ENCODE results near the gene SMAD5. TPM values are rescaled to one million over a fixed set of nuclear protein-coding genes. Genes with fewer than 3 reads are reported as not detected.

SMAD5 gene
- total RNA-seq, 2 donors from 2014 or later = 97.8 to 105 TPM

- Mint-ChIP-seq H3K4me1 (peaks cover 15% of the 10 kb centered on the region), H3K27me3 (ENCODE audit: insufficient read depth) (peaks cover 80% of the 10 kb centered on the region), H3K36me3 (ENCODE audit: low read depth) (peaks cover 15% of the 10 kb centered on the region), H3K4me3 (peak within 1 kb of the TSS; percentile 61), H3K9me3 (no peaks in the 10 kb centered on the region), H3K27ac (no peak within 1 kb of the TSS)
- DNase-seq = peak; percentile 83
- H3K4me1 ChIP-seq (ENCODE audit: control insufficient read depth, insufficient read depth, low read length) = no peaks in the 10 kb centered on the region
- H3K9ac ChIP-seq (ENCODE audit: extremely low read depth, low read length, poor library complexity, severe bottlenecking) = peak within 1 kb of the TSS; percentile 30
- TF ChIP-seq CTCF (conservative IDR thresholded peaks at IDR 0.05) = peak; percentile 32
- 1 to 2% methylated on average over 19 to 81 of the region's 81 CpGs for WGBS, 2 experiments (ENCODE audit: insufficient coverage in 1 of 2, insufficient read length in 1 of 2)
- H3K9me3 ChIP-seq (ENCODE audit: control insufficient read depth, low read length) = no peaks in the 10 kb centered on the region
- H3K27ac ChIP-seq (ENCODE audit: low read depth, low read length) = no peak within 1 kb of the TSS
- H3K36me3 ChIP-seq (ENCODE audit: control insufficient read depth, insufficient read depth, low read length) = peaks cover 6% of the 10 kb centered on the region
- H3K4me3 ChIP-seq (ENCODE audit: low read length) = peak within 1 kb of the TSS; percentile 79
- peaks cover 66% of the 10 kb centered on the region for H3K27me3 ChIP-seq (ENCODE audit: control insufficient read depth, insufficient read depth, low read length, poor library complexity, severe bottlenecking)
Measured at GRCh38 chr5:136192526-136193321, 60.1 kb downstream of the SMAD5 start, which contains the start of gene SMIM32. Gene SMIM32 (minus strand): TSS chr5:136193162. CDS start chr5:136192524, 638 bp downstream.

DNA sequence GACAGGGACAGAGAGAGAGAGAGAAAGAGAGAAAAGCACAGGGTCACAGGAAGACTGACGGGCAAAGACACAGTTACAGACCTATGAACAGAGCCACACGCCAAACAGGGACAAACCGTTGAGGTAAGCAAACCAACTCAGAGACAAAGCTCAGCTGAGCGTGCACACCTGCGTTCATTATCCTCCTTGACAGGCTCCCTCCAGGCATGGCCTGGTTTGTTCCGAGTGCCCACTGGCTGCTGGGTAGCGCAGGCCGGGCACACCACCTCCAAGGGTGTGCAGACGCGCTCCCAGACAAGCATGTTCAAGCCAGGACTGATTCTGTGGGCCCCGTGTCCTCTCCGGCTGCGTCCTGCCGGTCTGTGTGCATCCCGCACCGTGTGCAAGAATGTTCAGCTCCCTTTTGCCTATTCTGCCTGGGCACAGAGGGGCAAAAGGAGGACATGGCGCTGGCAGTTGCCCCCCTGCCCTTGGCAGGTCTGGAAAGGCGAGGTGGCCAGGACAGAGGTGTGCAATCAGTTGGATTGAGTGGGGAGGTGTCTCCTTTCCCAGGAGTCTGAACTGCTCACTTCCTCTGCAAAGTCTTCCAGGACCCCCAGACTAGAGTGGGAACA is 60.8 kb downstream of the SMAD5 start:
- Mint-ChIP-seq H3K27ac (no peak overlapping the region), H3K27me3 (ENCODE audit: insufficient read depth) (peaks cover 81% of the 10 kb centered on the region), H3K9me3 (no peaks in the 10 kb centered on the region), H3K36me3 (ENCODE audit: low read depth) (peaks cover 8% of the 10 kb centered on the region), H3K4me1 (peaks cover 16% of the 10 kb centered on the region), H3K4me3 (peak overlapping the region; percentile 61)
- Histone ChIP-seq H3K9ac (ENCODE audit: extremely low read depth, low read length, poor library complexity, severe bottlenecking) (no peak overlapping the region), H3K36me3 (ENCODE audit: control insufficient read depth, insufficient read depth, low read length) (no peaks in the 10 kb centered on the region), H3K27ac (ENCODE audit: low read depth, low read length) (no peak overlapping the region), H3K9me3 (ENCODE audit: control insufficient read depth, low read length) (no peaks in the 10 kb centered on the region), H3K4me3 (ENCODE audit: low read length) (peak overlapping the region; percentile 79), H3K27me3 (ENCODE audit: control insufficient read depth, insufficient read depth, low read length, poor library complexity, severe bottlenecking) (peaks cover 66% of the 10 kb centered on the region), H3K4me1 (ENCODE audit: control insufficient read depth, insufficient read depth, low read length) (no peaks in the 10 kb centered on the region)
- DNase-seq = no peak
- WGBS, 2 experiments (ENCODE audit: insufficient coverage in 1 of 2, insufficient read length in 1 of 2) = 59 to 73% methylated on average over 10 to 18 of the region's 18 CpGs
- no peak for TF ChIP-seq CTCF (conservative IDR thresholded peaks at IDR 0.05)

DNA sequence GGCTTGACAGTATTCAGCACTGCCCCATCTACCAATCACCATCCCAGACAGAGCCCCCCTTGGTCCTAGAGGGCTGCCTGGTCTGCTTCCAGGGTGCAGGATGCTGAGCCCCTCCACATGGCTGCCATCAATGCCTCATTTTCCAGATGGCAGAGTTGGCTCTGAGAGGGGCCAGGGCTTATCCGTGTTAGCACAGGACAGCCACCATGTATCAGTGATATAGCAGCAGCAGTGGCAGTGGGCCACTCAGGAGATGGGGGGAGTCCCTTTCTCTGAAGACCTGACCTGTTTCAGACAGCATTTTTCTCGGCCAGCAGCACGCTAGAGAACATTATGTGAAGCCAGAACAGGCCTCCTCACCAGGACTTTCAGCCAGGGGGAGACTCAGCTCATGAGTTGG is 61.9 kb downstream of the SMAD5 start:
- no peak overlapping the region for H3K27ac ChIP-seq (ENCODE audit: low read depth, low read length)
- Mint-ChIP-seq H3K27ac (no peak overlapping the region), H3K9me3 (no peaks in the 10 kb centered on the region), H3K4me1 (peaks cover 16% of the 10 kb centered on the region), H3K4me3 (no peak overlapping the region), H3K36me3 (ENCODE audit: low read depth) (peaks cover 3% of the 10 kb centered on the region), H3K27me3 (ENCODE audit: insufficient read depth) (peaks cover 79% of the 10 kb centered on the region)
- 77 to 86% methylated on average over 3 of the region's 3 CpGs for WGBS, 2 experiments (ENCODE audit: insufficient coverage in 1 of 2, insufficient read length in 1 of 2)
- peaks cover 71% of the 10 kb centered on the region for H3K27me3 ChIP-seq (ENCODE audit: control insufficient read depth, insufficient read depth, low read length, poor library complexity, severe bottlenecking)
- H3K4me1 ChIP-seq (ENCODE audit: control insufficient read depth, insufficient read depth, low read length) = no peaks in the 10 kb centered on the region
- no peak overlapping the region for H3K4me3 ChIP-seq (ENCODE audit: low read length)
- no peaks in the 10 kb centered on the region for H3K36me3 ChIP-seq (ENCODE audit: control insufficient read depth, insufficient read depth, low read length)
- DNase-seq = peak; percentile 43
- no peaks in the 10 kb centered on the region for H3K9me3 ChIP-seq (ENCODE audit: control insufficient read depth, low read length)
- H3K9ac ChIP-seq (ENCODE audit: extremely low read depth, low read length, poor library complexity, severe bottlenecking) = no peak overlapping the region
- no peak for TF ChIP-seq CTCF (conservative IDR thresholded peaks at IDR 0.05)

All from endodermal cell (in vitro differentiated cells).